Ishikawa (cell line): ENCODE data around the gene CDC42BPA.

Source experiments
- CEBPB ChIP-seq: IDR thresholded peaks from 2 replicates; pipeline ENCODE4 v1.6.1; 2012
- CREB1 ChIP-seq: IDR thresholded peaks from 2 replicates; pipeline ENCODE4 v1.6.1; 2012; ENCODE audit warnings: low read depth
- FOXM1 ChIP-seq: IDR thresholded peaks from 2 replicates; pipeline ENCODE4 v1.6.1; 2012; ENCODE audit warnings: low read depth, borderline replicate concordance
- MAX ChIP-seq: IDR thresholded peaks from 2 replicates; pipeline ENCODE4 v1.6.1; 2012
- RAD21 ChIP-seq: IDR thresholded peaks from 2 replicates; pipeline ENCODE4 v1.6.1; 2012; ENCODE audit warnings: low read depth
- REST ChIP-seq: IDR thresholded peaks from 2 replicates; pipeline ENCODE4 v1.6.1; 2012; ENCODE audit warnings: low read depth, mild to moderate bottlenecking
- TAF1 ChIP-seq: IDR thresholded peaks from 2 replicates; pipeline ENCODE4 v1.6.1; 2012; ENCODE audit warnings: low read depth, mild to moderate bottlenecking
- TEAD4 ChIP-seq: IDR thresholded peaks from 2 replicates; pipeline ENCODE4 v1.6.1; 2012
- YY1 ChIP-seq: IDR thresholded peaks from 2 replicates; pipeline ENCODE4 v1.6.1; 2012; ENCODE audit warnings: low read depth
- ZBTB7A ChIP-seq: IDR thresholded peaks from 2 replicates; pipeline ENCODE4 v1.6.1; 2012; ENCODE audit warnings: low read depth

- no peak for TF ChIP-seq REST
- TF ChIP-seq RAD21, result no peak
- no peak for TF ChIP-seq YY1
- TF ChIP-seq MAX, result no peak
- TF ChIP-seq CREB1, result no peak
- no peak for TF ChIP-seq TEAD4
- no peak for TF ChIP-seq TAF1
- no peak for TF ChIP-seq CEBPB
- no peak for TF ChIP-seq FOXM1
- TF ChIP-seq ZBTB7A, result no peak
These were observed 39.1 kb upstream of the CDC42BPA start for GRCh38 chr1:227357171-227357926.
